IMR-90 (cell line): ENCODE measurements around the gene IDH3B. TPM values are rescaled to one million over a fixed set of nuclear protein-coding genes. Genes with fewer than 3 reads are reported as not detected.

Experiments
- ATAC-seq: fragments of 200-7000 bp; cut with Tn5 transposase; 2 replicates; pipeline ENCODE4 v1.9.1; 2020; ENCODE audit warnings: low read depth, mild to moderate bottlenecking, moderate library complexity
- BruUV-seq: library from RNA; stranded (reverse); fragments of 400-500 nt; replicated peaks from 2 replicates; lab custom pipeline; 2021; lab: Mats Ljungman, UMichigan
- CTCF ChIA-PET: fragments of 300-600 bp; formaldehyde crosslinking; extraction: SDS; loops from one replicate; lab custom pipeline; 2021; ENCODE audit warnings: antibody characterized with exemption; lab: Yijun Ruan, JAX
- POLR2A ChIA-PET: fragments of 300-600 bp; sonication (Branson Sonifier 250); formaldehyde crosslinking; loops from one replicate; lab custom pipeline; 2022; ENCODE audit warnings: antibody characterized with exemption; ENCODE audit not compliant: unreplicated experiment; lab: Charles Lee
- DNase-seq: peaks from one replicate; pipeline ENCODE4 v3.0.0; 2013
- H2AFZ ChIP-seq: replicated peaks from 2 replicates; pipeline ENCODE3; 2013; ENCODE audit warnings: low read length, mild to moderate bottlenecking; ENCODE audit not compliant: poor library complexity
- H2AK5ac ChIP-seq: 2 replicates; pipeline ENCODE4 v1.6.1; 2013; ENCODE audit warnings: low read depth, low read length, inconsistent platforms
- H2AK9ac ChIP-seq: replicated peaks from 2 replicates; pipeline ENCODE3; 2013; ENCODE audit warnings: mild to moderate bottlenecking, low read depth, low read length, moderate library complexity; ENCODE audit not compliant: poor library complexity
- H2BK120ac ChIP-seq: 2 replicates; pipeline ENCODE4 v1.6.1; 2013; ENCODE audit warnings: low read depth, low read length, inconsistent platforms
- H2BK15ac ChIP-seq: 3 replicates; pipeline ENCODE4 v1.6.1; 2013; ENCODE audit warnings: low read depth, low read length, inconsistent platforms
- H2BK20ac ChIP-seq: 2 replicates; pipeline ENCODE4 v1.6.1; 2013; ENCODE audit warnings: low read depth, mild to moderate bottlenecking, inconsistent platforms, low read length, moderate library complexity
- H2BK5ac ChIP-seq: 2 replicates; pipeline ENCODE4 v1.6.1; 2013; ENCODE audit warnings: mild to moderate bottlenecking, low read depth, low read length, inconsistent platforms; ENCODE audit not compliant: poor library complexity, severe bottlenecking
- H3K14ac ChIP-seq: replicated peaks from 2 replicates; pipeline ENCODE4 v1.6.1; 2013; ENCODE audit warnings: low read depth, low read length, inconsistent platforms
- H3K18ac ChIP-seq: 2 replicates; pipeline ENCODE4 v1.6.1; 2013; ENCODE audit warnings: low read depth, low read length, control low read depth
- H3K23ac ChIP-seq: 2 replicates; pipeline ENCODE4 v1.6.1; 2013; ENCODE audit warnings: low read depth, low read length, inconsistent platforms
- H3K27ac ChIP-seq: 2 replicates; pipeline ENCODE4 v1.5.1; 2013; ENCODE audit warnings: mild to moderate bottlenecking, control low read depth, low read length; ENCODE audit not compliant: insufficient read depth
- H3K27me3 ChIP-seq: 2 replicates; pipeline ENCODE4 v1.6.1; 2013; ENCODE audit warnings: low read length; ENCODE audit not compliant: control insufficient read depth, insufficient read depth
- H3K36me3 ChIP-seq: 2 replicates; pipeline ENCODE4 v1.6.1; 2013; ENCODE audit warnings: low read length, mixed read lengths; ENCODE audit not compliant: control insufficient read depth, insufficient read depth
- H3K4ac ChIP-seq: 2 replicates; pipeline ENCODE4 v1.6.1; 2013; ENCODE audit warnings: low read depth, low read length, inconsistent platforms
- H3K4me1 ChIP-seq: 2 replicates; pipeline ENCODE4 v1.6.1; 2013; ENCODE audit warnings: low read length, mixed read lengths; ENCODE audit not compliant: control insufficient read depth, insufficient read depth
- H3K4me2 ChIP-seq: 2 replicates; pipeline ENCODE4 v1.6.1; 2013; ENCODE audit warnings: low read depth, mild to moderate bottlenecking, control low read depth, low read length, moderate library complexity
- H3K4me3 ChIP-seq: 2 replicates; pipeline ENCODE4 v1.5.1; 2013; ENCODE audit warnings: low read depth, mild to moderate bottlenecking, control low read depth, low read length, moderate library complexity; ENCODE audit not compliant: insufficient read depth
- H3K56ac ChIP-seq: 2 replicates; pipeline ENCODE4 v1.6.1; 2013; ENCODE audit warnings: low read length, inconsistent platforms; ENCODE audit not compliant: insufficient read depth; ENCODE audit errors: extremely low read depth
- H3K79me1 ChIP-seq, 2 experiments: 2 replicates each; pipeline ENCODE4 v1.6.1; 2013; ENCODE audit warnings: low read length in 2 of 2, inconsistent platforms in 1 of 2, low read depth in 1 of 2
- H3K9ac ChIP-seq: 2 replicates; pipeline ENCODE4 v1.6.1; 2013; ENCODE audit warnings: low read depth, low read length, control low read depth
- H3K9me1 ChIP-seq: 2 replicates; pipeline ENCODE4 v1.6.1; 2013; ENCODE audit warnings: low read length, inconsistent platforms; ENCODE audit not compliant: insufficient read depth
- H3K9me3 ChIP-seq: 2 replicates; pipeline ENCODE4 v1.6.1; 2013; ENCODE audit warnings: low read length; ENCODE audit not compliant: control insufficient read depth, insufficient read depth
- H4K20me1 ChIP-seq: 2 replicates; pipeline ENCODE4 v1.6.1; 2013; ENCODE audit warnings: low read length, inconsistent platforms; ENCODE audit not compliant: insufficient read depth
- H4K5ac ChIP-seq: 2 replicates; pipeline ENCODE4 v1.6.1; 2013; ENCODE audit warnings: mild to moderate bottlenecking, low read depth, low read length, control low read depth
- H4K8ac ChIP-seq, 2 experiments: 2 replicates each; pipeline ENCODE4 v1.6.1; 2013; ENCODE audit warnings: low read depth in 2 of 2, low read length in 2 of 2, control low read depth in 1 of 2, inconsistent platforms in 1 of 2
- H4K91ac ChIP-seq: 2 replicates; pipeline ENCODE4 v1.6.1; 2013; ENCODE audit warnings: low read depth, low read length, inconsistent platforms; ENCODE audit not compliant: insufficient read depth
- BHLHE40 ChIP-seq: fragments of 150-350 bp; IDR thresholded peaks from 2 replicates; pipeline ENCODE4 v1.6.1; 2016; ENCODE audit warnings: mild to moderate bottlenecking, low read depth, low read length
- CEBPB ChIP-seq: IDR thresholded peaks from 2 replicates; pipeline ENCODE4 v1.6.1; 2012; ENCODE audit warnings: low read depth, low read length, improper control_type of control experiment
- CHD1 ChIP-seq: IDR thresholded peaks from 2 replicates; pipeline ENCODE4 v1.6.1; 2012; ENCODE audit warnings: low read depth, low read length, improper control_type of control experiment
- CTCF ChIP-seq: conservative IDR thresholded peaks from 2 replicates; pipeline ENCODE4 v1.5.1; 2012; ENCODE audit warnings: mild to moderate bottlenecking, low read depth, low read length, improper control_type of control experiment
- ELK1 ChIP-seq: fragments of 150-350 bp; IDR thresholded peaks from 2 replicates; pipeline ENCODE4 v1.6.1; 2016; ENCODE audit warnings: low read depth, mild to moderate bottlenecking, low read length, moderate library complexity, borderline replicate concordance
- FOS ChIP-seq: fragments of 150-350 bp; IDR thresholded peaks from 2 replicates; pipeline ENCODE4 v1.6.1; 2016; ENCODE audit warnings: low read depth, low read length
- MAFK ChIP-seq: IDR thresholded peaks from 2 replicates; pipeline ENCODE4 v1.6.1; 2012; ENCODE audit warnings: low read depth, low read length, improper control_type of control experiment
- MAZ ChIP-seq: IDR thresholded peaks from 2 replicates; pipeline ENCODE4 v1.6.1; 2012; ENCODE audit warnings: low read depth, mild to moderate bottlenecking, low read length, improper control_type of control experiment, moderate library complexity, borderline replicate concordance
- MXI1 ChIP-seq: IDR thresholded peaks from 2 replicates; pipeline ENCODE4 v1.6.1; 2012; ENCODE audit warnings: low read depth, mild to moderate bottlenecking, low read length, moderate library complexity, borderline replicate concordance
- NFE2L2 ChIP-seq: fragments of 150-350 bp; IDR thresholded peaks from 2 replicates; pipeline ENCODE4 v1.6.1; 2016; ENCODE audit warnings: low read depth, mild to moderate bottlenecking, low read length
- POLR2A ChIP-seq: IDR thresholded peaks from 2 replicates; pipeline ENCODE4 v1.6.1; 2012; ENCODE audit warnings: mild to moderate bottlenecking, low read depth, low read length
- RAD21 ChIP-seq: IDR thresholded peaks from 2 replicates; pipeline ENCODE4 v1.6.1; 2012; ENCODE audit warnings: low read length, improper control_type of control experiment
- RCOR1 ChIP-seq: IDR thresholded peaks from 2 replicates; pipeline ENCODE4 v1.6.1; 2012; ENCODE audit warnings: mild to moderate bottlenecking, low read length, improper control_type of control experiment; ENCODE audit not compliant: insufficient replicate concordance
- RFX5 ChIP-seq: IDR thresholded peaks from 2 replicates; pipeline ENCODE4 v1.8.0; 2012; ENCODE audit warnings: low read depth, mild to moderate bottlenecking, low read length, moderate library complexity
- SMC3 ChIP-seq: fragments of 150-350 bp; IDR thresholded peaks from 2 replicates; pipeline ENCODE4 v1.6.1; 2016; ENCODE audit warnings: low read depth, mild to moderate bottlenecking, antibody characterized with exemption, low read length, moderate library complexity
- USF2 ChIP-seq: fragments of 150-350 bp; IDR thresholded peaks from 2 replicates; pipeline ENCODE4 v1.6.1; 2017; ENCODE audit warnings: mild to moderate bottlenecking, antibody characterized with exemption, low read length, low read depth
- WGBS, 2 experiments: methylation state at CpG; one replicate each; pipeline versions ENCODE4 v1.1.5 to v1.1.7; 2013; ENCODE audit warnings: missing lambda C conversion rate in 2 of 2; ENCODE audit not compliant: insufficient read length in 1 of 2; ENCODE audit errors: extremely low coverage in 2 of 2; 5-methylcytosine and 5-hydroxymethylcytosine counted together
- dilution Hi-C: fragments of 300-500 bp; cut with HindIII; formaldehyde crosslinking; loops from one replicate; pipeline ENCODE4 v1.14.3; 2018; ENCODE audit warnings: low sequenced_read_pairs; ENCODE audit not compliant: unreplicated experiment
- in situ Hi-C: fragments of 300-500 bp; cut with MboI; formaldehyde crosslinking; loops from 3 replicates; pipeline ENCODE4 v1.14.3; 2019; ENCODE audit warnings: low sequenced_read_pairs, inconsistent platforms, mixed read lengths
- intact Hi-C: fragments of 100-400 bp; cut with micrococcal nuclease; formaldehyde crosslinking; loops from 2 replicates; pipeline ENCODE4 v1.10.0; 2022
- polyA plus RNA-seq, 3 experiments: library from polyadenylated mRNA; depleted of rRNA; stranded (reverse); fragments of >200 nt; gene quantifications; 2 replicates each; pipeline ENCODE4 v1.2.3, GENCODE V29; 2012; ENCODE audit warnings: low replicate concordance in 1 of 3
- total RNA-seq: library from RNA; depleted of rRNA; stranded (reverse); fragments of >200 nt; gene quantifications from 2 replicates; pipeline ENCODE4 v1.2.3, GENCODE V29; 2012

IDH3B gene
- total and polyA plus RNA-seq, 2 of the 4 experiments (the other 2 are of a cell fraction): 151 to 160 TPM

- H3K27ac ChIP-seq: no peak overlapping the region
- no peak overlapping the region for H3K4me2 ChIP-seq
- no peak overlapping the region for H2BK20ac ChIP-seq
- BruUV-seq: no TSS peak
- no peak overlapping the region for H2AK5ac ChIP-seq
- no peak overlapping the region for H3K4ac ChIP-seq
- H3K9me3 ChIP-seq: no peaks in the 10 kb centered on the region
- no peaks in the 10 kb centered on the region for H3K36me3 ChIP-seq
- no peak overlapping the region for H3K23ac ChIP-seq
- H3K56ac ChIP-seq: no peak overlapping the region
- DNase-seq (no peak), ATAC-seq (no peak)
- in situ Hi-C loops: no loop called here
- H2BK120ac ChIP-seq: no peak overlapping the region
- H2AK9ac ChIP-seq: no peak overlapping the region
- ChIA-PET CTCF (no interaction called here), POLR2A (no interaction called here)
- no peak overlapping the region for H4K5ac ChIP-seq
- no peak overlapping the region for H2AFZ ChIP-seq
- no peak overlapping the region for H3K4me3 ChIP-seq
- no peak overlapping the region for H2BK5ac ChIP-seq
- intact Hi-C loops: no loop called here
- no peaks in the 10 kb centered on the region for H3K79me1 ChIP-seq
- no peak overlapping the region for H3K14ac ChIP-seq
- TF ChIP-seq USF2: no peak
- TF ChIP-seq MXI1: no peak
- TF ChIP-seq CHD1: no peak
- no peak for TF ChIP-seq SMC3
- no peak for TF ChIP-seq NFE2L2
- no peak for TF ChIP-seq ELK1
- no peak for TF ChIP-seq MAZ
- no peak for TF ChIP-seq BHLHE40
- no peak for TF ChIP-seq POLR2A
- no peak for TF ChIP-seq CTCF
- no peak for TF ChIP-seq RFX5
- TF ChIP-seq RAD21: no peak
- TF ChIP-seq FOS: no peak
- TF ChIP-seq RCOR1: no peak
- no peak for TF ChIP-seq MAFK
- no peak for TF ChIP-seq CEBPB
- WGBS, 2 experiments: no CpG with 5 or more reads among the region's 4 CpGs
- dilution Hi-C loops: no loop called here
- H3K9me1 ChIP-seq: no peaks in the 10 kb centered on the region
- peaks cover 60% of the 10 kb centered on the region for H3K27me3 ChIP-seq
- no peaks in the 10 kb centered on the region for H3K4me1 ChIP-seq
- H3K18ac ChIP-seq: no peak overlapping the region
- no peak overlapping the region for H4K91ac ChIP-seq
- H3K9ac ChIP-seq: no peak overlapping the region
- H2BK15ac ChIP-seq: no peak overlapping the region
- no peak overlapping the region for H4K8ac ChIP-seq
- H4K20me1 ChIP-seq: no peaks in the 10 kb centered on the region; the same call in none of the 2 replicates
Measured at GRCh38 chr20:2698912-2699311, 34.9 kb upstream of the IDH3B start.
